Adipose tissue (tissue), 3 donors: ENCODE results near the gene TERB2. TPM values are rescaled to one million over a fixed set of nuclear protein-coding genes. Genes with fewer than 3 reads are reported as not detected.

Experiments
- polyA plus RNA-seq, 3 donors: library from polyadenylated mRNA; stranded (reverse); fragments of 200-250 nt; gene quantifications; one replicate each; pipeline ENCODE4 v1.2.3, GENCODE V29; 2013
- donor health status: healthy with polysubstance abuse.
- donor health status: Bipolar disorder and iron deficiency.
- donor health status: healthy.

Gene TERB2
- polyA plus RNA-seq, 3 donors, result not detected

Other genes with a start within 250 kb of the TERB2 start
- under 1 TPM in 2 of 3 donors, not detected in 1; 0.47 to 0.54 TPM for gene PATL2, start 245.4 kb upstream of the TERB2 start, polyA plus RNA-seq
- gene B2M, start 245.2 kb upstream of the TERB2 start, polyA plus RNA-seq, result 1,000 to 10,000 TPM; 1,145 to 2,871 (median 2,103) TPM
- gene TRIM69, start 220.2 kb upstream of the TERB2 start, polyA plus RNA-seq, result 10 to 100 TPM in 2 of 3 donors, 1 to 10 TPM in 1; 5.1 to 26.1 (median 15.1) TPM
- 1 to 10 TPM; 5.6 to 9.4 (median 5.8) TPM for gene SORD, start 66.5 kb downstream of the TERB2 start, polyA plus RNA-seq
- 1 to 10 TPM in 2 of 3 donors, under 1 TPM in 1; 0.08 to 1.6 (median 1.1) TPM for gene DUOX2, start 157.5 kb downstream of the TERB2 start, polyA plus RNA-seq
- under 1 TPM; 0.13 to 0.95 (median 0.56) TPM for gene DUOXA2, start 157.6 kb downstream of the TERB2 start, polyA plus RNA-seq
- gene DUOXA1, start 173.2 kb downstream of the TERB2 start, polyA plus RNA-seq, result 1 to 10 TPM in 1 of 3 donors, under 1 TPM in 2; 0.14 to 3.3 (median 0.90) TPM
- gene DUOX1, start 173.3 kb downstream of the TERB2 start, polyA plus RNA-seq, result 1 to 10 TPM in 1 of 3 donors, under 1 TPM in 2; 0.20 to 4.1 (median 0.34) TPM
- 10 to 100 TPM in 1 of 3 donors, 1 to 10 TPM in 2; 1.5 to 13.5 (median 2.9) TPM for gene SHF, start 231.3 kb downstream of the TERB2 start, polyA plus RNA-seq